ENCODE measurements around the gene POLR1A.

Gene POLR1A

DNA sequence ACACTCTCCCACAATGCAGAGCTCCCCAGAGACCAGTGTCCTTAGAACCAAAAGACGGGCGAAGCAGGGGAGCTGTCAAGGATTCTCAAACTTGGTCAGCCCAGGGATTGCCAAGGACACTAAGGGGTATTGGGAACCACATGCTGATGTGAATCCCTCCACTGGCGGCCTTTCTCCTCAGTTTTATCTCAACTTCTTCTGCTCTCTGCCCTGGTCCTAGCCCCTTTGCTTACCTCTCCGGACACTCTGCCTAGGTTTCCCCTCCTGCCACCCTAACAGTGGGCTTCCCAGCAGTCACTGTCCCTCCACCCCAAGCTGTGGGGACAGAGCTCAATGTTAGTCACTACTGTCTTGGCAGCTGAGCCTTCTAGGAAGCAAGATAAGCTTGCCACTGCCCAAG is 61.1 kb downstream of the POLR1A start:
- Histone ChIP-seq H3K27me3 (replicated peaks; ENCODE audit: control insufficient read depth, insufficient read depth, low read length) (no peaks in the 10 kb centered on the region), H3K4me3 (replicated peaks; ENCODE audit: low read depth, low read length) (no peak overlapping the region), H3K36me3 (ENCODE audit: control insufficient read depth, insufficient read depth, low read length) (peaks cover 51% of the 10 kb centered on the region)
- TF ChIP-seq, protein P1, sequence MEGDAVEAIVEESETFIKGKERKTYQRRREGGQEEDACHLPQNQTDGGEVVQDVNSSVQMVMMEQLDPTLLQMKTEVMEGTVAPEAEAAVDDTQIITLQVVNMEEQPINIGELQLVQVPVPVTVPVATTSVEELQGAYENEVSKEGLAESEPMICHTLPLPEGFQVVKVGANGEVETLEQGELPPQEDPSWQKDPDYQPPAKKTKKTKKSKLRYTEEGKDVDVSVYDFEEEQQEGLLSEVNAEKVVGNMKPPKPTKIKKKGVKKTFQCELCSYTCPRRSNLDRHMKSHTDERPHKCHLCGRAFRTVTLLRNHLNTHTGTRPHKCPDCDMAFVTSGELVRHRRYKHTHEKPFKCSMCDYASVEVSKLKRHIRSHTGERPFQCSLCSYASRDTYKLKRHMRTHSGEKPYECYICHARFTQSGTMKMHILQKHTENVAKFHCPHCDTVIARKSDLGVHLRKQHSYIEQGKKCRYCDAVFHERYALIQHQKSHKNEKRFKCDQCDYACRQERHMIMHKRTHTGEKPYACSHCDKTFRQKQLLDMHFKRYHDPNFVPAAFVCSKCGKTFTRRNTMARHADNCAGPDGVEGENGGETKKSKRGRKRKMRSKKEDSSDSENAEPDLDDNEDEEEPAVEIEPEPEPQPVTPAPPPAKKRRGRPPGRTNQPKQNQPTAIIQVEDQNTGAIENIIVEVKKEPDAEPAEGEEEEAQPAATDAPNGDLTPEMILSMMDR (IDR thresholded peaks at IDR 0.05; ENCODE audit: insufficient read depth, low read length, poor library complexity, severe bottlenecking) = no peak
- DNase-seq (ENCODE audit: extremely low read depth, insufficient read length) = no peak

DNA sequence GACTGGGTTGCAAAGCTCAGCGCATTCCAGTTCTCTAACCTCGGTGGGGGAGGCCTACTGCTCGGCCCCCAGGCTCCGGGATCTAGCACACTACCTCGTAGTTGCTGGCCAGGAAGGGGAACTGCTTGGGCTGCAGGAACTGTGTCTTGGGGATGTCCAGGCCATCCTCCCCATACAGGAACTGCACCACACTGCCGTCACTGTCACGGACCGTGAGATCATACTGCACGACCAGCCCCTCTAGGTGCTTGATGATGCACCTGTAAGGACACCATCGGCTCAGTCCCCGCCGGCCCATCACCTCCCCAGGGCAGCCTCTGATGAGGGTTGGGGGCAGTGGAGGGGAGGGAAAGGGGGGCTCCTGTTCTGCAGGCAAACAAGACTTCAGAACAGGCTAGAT is 61.6 kb downstream of the POLR1A start:
- DNase-seq (ENCODE audit: extremely low read depth, insufficient read length) = no peak
- peaks cover 51% of the 10 kb centered on the region for H3K36me3 ChIP-seq (ENCODE audit: control insufficient read depth, insufficient read depth, low read length)

DNA sequence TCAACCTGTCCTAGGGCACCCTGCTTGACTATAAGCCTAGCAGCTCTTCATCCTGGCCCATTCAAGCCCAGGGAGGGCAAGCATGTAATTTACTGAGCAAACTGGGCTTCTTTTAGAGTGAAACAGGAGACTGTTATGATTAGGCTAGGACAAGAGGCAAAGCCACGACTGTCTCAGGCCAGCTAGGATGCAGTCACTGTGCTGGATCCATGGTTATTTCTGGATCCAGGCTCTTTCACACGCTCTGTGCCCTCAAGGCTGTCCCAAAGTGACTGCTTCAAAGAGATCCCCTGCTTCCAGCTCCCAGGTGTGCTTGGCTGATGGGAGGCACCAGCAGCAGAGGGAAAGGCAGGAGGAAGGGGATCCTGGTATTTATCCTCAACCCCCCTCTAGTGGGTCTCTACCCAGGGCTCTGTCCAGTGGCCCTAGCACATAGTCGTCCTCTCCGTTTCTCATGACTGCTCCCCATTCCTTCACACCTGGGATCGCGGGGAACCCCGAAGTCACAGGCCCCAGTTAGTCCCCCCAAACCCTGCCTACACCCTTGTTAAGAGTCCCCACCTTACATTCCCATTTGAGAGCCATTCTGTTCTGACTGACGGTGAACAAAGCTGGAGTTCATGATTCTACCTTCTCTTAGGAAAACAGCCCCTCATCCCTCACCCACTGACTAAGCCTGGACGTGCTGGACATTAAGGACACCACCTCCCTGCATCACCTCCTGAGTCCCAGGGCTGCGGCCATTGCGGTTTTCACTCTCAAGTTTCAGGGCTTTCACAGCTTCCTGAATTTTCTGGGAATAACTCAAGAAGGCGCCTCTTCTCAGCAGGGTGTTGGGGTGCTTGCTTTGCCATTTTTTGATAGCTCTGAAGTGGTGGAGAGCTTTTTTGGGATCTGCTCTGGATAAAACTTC is 63.2 kb downstream of the POLR1A start:
- TF ChIP-seq, protein P1 (IDR thresholded peaks at IDR 0.05; ENCODE audit: insufficient read depth, low read length, poor library complexity, severe bottlenecking) = no peak
- no peak for DNase-seq (ENCODE audit: extremely low read depth, insufficient read length)
- peaks cover 43% of the 10 kb centered on the region for H3K36me3 ChIP-seq (ENCODE audit: control insufficient read depth, insufficient read depth, low read length)

More for the DNA sequence above, 61.6 kb downstream of the POLR1A start:
- Histone ChIP-seq H3K27me3 (replicated peaks; ENCODE audit: control insufficient read depth, insufficient read depth, low read length) (no peaks in the 10 kb centered on the region), H3K4me3 (replicated peaks; ENCODE audit: low read depth, low read length) (no peak overlapping the region)
- TF ChIP-seq, protein P1 (IDR thresholded peaks at IDR 0.05; ENCODE audit: insufficient read depth, low read length, poor library complexity, severe bottlenecking) = no peak

DNA sequence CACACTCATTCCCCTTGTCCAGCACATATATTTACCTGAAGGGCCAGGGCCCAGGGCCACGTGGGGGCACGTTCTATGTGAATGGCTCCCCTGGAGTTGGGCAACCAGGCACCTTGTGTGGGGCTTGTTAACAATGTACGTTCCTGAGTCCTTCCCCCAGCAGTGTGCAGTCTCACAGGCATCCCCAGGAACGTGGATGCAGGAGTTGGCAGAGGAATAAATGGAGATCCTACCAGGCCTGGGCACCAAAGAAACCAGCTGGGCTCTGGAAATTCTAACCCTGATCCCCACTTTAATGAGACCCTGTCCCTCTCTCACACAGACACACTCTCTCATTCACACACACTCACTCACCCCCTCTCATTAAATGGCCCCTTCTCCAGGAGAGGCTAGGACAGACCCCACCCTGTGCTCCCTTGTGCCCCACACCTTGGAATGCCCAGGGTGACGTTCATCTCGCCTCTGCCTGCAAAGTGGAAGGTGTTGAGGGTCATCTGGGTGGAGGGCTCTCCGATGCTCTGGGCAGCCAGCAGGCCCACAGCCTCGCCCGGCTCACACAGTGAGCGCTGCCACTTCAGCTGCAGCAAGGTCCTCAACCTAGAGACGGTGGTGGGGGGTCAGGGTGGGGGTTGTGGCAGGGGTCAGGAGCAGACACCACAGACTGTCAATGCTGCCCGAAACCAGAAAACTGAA is 65.6 kb downstream of the POLR1A start:
- TF ChIP-seq, protein P1 (IDR thresholded peaks at IDR 0.05; ENCODE audit: insufficient read depth, low read length, poor library complexity, severe bottlenecking) = no peak
- Histone ChIP-seq H3K36me3 (ENCODE audit: control insufficient read depth, insufficient read depth, low read length) (peaks cover 41% of the 10 kb centered on the region), H3K27me3 (replicated peaks; ENCODE audit: control insufficient read depth, insufficient read depth, low read length) (no peaks in the 10 kb centered on the region), H3K4me3 (replicated peaks; ENCODE audit: low read depth, low read length) (no peak overlapping the region)
- DNase-seq (ENCODE audit: extremely low read depth, insufficient read length) = no peak

More for the DNA sequence above, 63.2 kb downstream of the POLR1A start:
- no peak overlapping the region for H3K4me3 ChIP-seq (replicated peaks; ENCODE audit: low read depth, low read length)
- no peaks in the 10 kb centered on the region for H3K27me3 ChIP-seq (replicated peaks; ENCODE audit: control insufficient read depth, insufficient read depth, low read length)

DNA sequence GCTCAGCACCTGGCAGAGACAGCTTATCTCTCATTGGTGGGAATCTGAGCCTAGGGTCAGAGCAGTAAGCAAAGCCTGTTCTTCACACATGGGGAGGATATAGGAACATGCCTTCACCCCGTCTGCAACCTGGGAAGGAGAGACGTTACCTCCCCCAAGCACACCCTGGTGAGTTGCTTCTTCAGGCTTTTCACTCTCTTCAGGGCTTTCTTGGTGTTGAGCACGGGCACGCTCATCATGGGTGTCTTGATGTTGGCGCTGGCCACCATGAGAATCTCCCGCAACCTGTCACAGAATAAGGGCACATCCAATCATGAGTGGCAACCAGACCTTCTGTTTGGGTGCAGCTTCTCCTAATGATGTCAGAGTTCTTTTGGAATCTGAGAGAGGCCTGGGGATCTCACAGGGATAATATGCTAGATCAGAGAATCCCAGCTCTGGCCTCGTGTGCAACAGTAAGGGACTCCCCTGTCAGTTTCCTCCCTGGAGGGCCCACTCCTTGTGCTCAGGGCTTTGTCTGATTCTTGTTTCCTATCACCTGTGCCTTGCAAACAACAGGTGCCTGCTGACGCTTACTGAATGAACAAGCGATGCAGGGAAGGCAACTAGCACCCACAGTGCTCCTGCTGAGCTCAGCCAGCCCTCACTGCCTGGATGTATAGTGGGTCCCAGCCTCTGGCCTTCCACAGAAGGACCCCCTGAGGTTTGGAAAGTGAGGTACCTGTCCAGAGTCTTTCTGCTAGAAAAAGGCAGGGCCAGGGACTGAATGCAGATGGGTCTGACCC is 66.3 kb downstream of the POLR1A start:
- DNase-seq (ENCODE audit: extremely low read depth, insufficient read length) = no peak
- no peak overlapping the region for H3K4me3 ChIP-seq (replicated peaks; ENCODE audit: low read depth, low read length)
- TF ChIP-seq, protein P1 (IDR thresholded peaks at IDR 0.05; ENCODE audit: insufficient read depth, low read length, poor library complexity, severe bottlenecking) = no peak
- peaks cover 33% of the 10 kb centered on the region for H3K36me3 ChIP-seq (ENCODE audit: control insufficient read depth, insufficient read depth, low read length)
- no peaks in the 10 kb centered on the region for H3K27me3 ChIP-seq (replicated peaks; ENCODE audit: control insufficient read depth, insufficient read depth, low read length)
